ENCODE data around the gene UTP14A. TPM values are rescaled to one million over a fixed set of nuclear protein-coding genes. Genes with fewer than 3 reads are reported as not detected.

UTP14A gene
- total and polyA plus RNA-seq, 2 of the 13 experiments (the other 11 are each of a cell fraction or from before 2014, with no cell fraction given) = 7.4 to 19.0 TPM

DNA sequence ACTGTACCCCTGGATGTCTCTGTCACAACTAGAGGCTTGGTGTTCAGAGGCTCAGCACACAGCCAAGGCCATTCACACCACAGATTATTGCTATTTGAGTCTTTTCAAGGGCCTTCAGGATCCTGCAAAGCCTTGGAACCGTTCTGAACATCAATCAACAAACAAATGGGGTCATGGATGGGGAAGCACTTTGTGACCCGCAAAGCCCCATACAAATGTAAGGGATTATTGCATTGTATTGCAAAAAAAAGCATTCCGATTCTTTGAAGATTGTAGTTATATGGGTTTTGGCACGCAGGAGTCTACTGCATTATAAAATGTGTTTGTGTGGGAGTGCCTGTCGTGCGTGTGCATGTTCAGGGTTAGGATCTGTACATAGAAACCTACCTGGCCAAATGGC, 59.2 kb downstream of the UTP14A start (continued):
- TF ChIP-seq, protein P1, sequence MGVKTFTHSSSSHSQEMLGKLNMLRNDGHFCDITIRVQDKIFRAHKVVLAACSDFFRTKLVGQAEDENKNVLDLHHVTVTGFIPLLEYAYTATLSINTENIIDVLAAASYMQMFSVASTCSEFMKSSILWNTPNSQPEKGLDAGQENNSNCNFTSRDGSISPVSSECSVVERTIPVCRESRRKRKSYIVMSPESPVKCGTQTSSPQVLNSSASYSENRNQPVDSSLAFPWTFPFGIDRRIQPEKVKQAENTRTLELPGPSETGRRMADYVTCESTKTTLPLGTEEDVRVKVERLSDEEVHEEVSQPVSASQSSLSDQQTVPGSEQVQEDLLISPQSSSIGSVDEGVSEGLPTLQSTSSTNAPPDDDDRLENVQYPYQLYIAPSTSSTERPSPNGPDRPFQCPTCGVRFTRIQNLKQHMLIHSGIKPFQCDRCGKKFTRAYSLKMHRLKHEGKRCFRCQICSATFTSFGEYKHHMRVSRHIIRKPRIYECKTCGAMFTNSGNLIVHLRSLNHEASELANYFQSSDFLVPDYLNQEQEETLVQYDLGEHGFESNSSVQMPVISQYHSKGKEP (CRISPR knock-in tag; IDR thresholded peaks at IDR 0.05) = no peak
- no peak for TF ChIP-seq YEATS2 (CRISPR knock-in tag; IDR thresholded peaks at IDR 0.05; ENCODE audit: borderline replicate concordance)
- no peak for TF ChIP-seq MTF1 (CRISPR knock-in tag; IDR thresholded peaks at IDR 0.05)
- TF ChIP-seq KDM5B (CRISPR knock-in tag; IDR thresholded peaks at IDR 0.05; ENCODE audit: borderline replicate concordance) = no peak
- no peak for TF ChIP-seq ZSCAN9 (CRISPR knock-in tag; IDR thresholded peaks at IDR 0.05; ENCODE audit: borderline replicate concordance)
- TF ChIP-seq, protein P2, sequence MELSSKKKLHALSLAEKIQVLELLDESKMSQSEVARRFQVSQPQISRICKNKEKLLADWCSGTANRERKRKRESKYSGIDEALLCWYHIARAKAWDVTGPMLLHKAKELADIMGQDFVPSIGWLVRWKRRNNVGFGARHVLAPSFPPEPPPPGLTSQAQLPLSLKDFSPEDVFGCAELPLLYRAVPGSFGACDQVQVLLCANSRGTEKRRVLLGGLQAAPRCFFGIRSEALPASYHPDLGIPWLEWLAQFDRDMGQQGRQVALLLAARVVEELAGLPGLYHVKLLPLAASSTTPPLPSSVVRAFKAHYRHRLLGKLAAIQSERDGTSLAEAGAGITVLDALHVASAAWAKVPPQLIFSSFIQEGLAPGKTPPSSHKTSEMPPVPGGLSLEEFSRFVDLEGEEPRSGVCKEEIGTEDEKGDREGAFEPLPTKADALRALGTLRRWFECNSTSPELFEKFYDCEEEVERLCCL (CRISPR knock-in tag; IDR thresholded peaks at IDR 0.05; ENCODE audit: borderline replicate concordance) = no peak
- TF ChIP-seq, protein P3, sequence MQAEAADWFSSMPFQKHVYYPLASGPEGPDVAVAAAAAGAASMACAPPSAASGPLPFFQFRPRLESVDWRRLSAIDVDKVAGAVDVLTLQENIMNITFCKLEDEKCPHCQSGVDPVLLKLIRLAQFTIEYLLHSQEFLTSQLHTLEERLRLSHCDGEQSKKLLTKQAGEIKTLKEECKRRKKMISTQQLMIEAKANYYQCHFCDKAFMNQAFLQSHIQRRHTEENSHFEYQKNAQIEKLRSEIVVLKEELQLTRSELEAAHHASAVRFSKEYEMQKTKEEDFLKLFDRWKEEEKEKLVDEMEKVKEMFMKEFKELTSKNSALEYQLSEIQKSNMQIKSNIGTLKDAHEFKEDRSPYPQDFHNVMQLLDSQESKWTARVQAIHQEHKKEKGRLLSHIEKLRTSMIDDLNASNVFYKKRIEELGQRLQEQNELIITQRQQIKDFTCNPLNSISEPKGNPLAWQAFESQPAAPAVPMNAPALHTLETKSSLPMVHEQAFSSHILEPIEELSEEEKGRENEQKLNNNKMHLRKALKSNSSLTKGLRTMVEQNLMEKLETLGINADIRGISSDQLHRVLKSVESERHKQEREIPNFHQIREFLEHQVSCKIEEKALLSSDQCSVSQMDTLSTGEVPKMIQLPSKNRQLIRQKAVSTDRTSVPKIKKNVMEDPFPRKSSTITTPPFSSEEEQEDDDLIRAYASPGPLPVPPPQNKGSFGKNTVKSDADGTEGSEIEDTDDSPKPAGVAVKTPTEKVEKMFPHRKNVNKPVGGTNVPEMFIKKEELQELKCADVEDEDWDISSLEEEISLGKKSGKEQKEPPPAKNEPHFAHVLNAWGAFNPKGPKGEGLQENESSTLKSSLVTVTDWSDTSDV (CRISPR knock-in tag; IDR thresholded peaks at IDR 0.05) = no peak
- no peak for TF ChIP-seq ZNF468 (CRISPR knock-in tag; IDR thresholded peaks at IDR 0.05)
- TF ChIP-seq, protein P4, sequence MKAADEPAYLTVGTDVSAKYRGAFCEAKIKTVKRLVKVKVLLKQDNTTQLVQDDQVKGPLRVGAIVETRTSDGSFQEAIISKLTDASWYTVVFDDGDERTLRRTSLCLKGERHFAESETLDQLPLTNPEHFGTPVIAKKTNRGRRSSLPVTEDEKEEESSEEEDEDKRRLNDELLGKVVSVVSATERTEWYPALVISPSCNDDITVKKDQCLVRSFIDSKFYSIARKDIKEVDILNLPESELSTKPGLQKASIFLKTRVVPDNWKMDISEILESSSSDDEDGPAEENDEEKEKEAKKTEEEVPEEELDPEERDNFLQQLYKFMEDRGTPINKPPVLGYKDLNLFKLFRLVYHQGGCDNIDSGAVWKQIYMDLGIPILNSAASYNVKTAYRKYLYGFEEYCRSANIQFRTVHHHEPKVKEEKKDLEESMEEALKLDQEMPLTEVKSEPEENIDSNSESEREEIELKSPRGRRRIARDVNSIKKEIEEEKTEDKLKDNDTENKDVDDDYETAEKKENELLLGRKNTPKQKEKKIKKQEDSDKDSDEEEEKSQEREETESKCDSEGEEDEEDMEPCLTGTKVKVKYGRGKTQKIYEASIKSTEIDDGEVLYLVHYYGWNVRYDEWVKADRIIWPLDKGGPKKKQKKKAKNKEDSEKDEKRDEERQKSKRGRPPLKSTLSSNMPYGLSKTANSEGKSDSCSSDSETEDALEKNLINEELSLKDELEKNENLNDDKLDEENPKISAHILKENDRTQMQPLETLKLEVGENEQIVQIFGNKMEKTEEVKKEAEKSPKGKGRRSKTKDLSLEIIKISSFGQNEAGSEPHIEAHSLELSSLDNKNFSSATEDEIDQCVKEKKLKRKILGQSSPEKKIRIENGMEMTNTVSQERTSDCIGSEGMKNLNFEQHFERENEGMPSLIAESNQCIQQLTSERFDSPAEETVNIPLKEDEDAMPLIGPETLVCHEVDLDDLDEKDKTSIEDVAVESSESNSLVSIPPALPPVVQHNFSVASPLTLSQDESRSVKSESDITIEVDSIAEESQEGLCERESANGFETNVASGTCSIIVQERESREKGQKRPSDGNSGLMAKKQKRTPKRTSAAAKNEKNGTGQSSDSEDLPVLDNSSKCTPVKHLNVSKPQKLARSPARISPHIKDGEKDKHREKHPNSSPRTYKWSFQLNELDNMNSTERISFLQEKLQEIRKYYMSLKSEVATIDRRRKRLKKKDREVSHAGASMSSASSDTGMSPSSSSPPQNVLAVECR (CRISPR knock-in tag; IDR thresholded peaks at IDR 0.05; ENCODE audit: borderline replicate concordance) = no peak
- TF ChIP-seq ZNF354B (CRISPR knock-in tag; IDR thresholded peaks at IDR 0.05) = no peak

Measured in HepG2 (cell line).